ENCODE measurements around the gene RPS6KA5. TPM values are rescaled to one million over a fixed set of nuclear protein-coding genes. Genes with fewer than 3 reads are reported as not detected.

Gene RPS6KA5
- total RNA-seq, 2 donors from 2014 or later = 8.9 to 10.3 TPM

- Histone ChIP-seq H3K4me1 (replicated peaks) (peaks cover 4% of the 10 kb centered on the region), H3K4me3 (no peak overlapping the region), H3K27ac (no peak overlapping the region), H3K9me3 (no peaks in the 10 kb centered on the region), H3K27me3 (replicated peaks; ENCODE audit: insufficient read depth) (no peaks in the 10 kb centered on the region), H3K36me3 (no peaks in the 10 kb centered on the region)
- DNase-seq (ENCODE audit: low spot score) = no peak
- no peak for TF ChIP-seq POLR2AphosphoS5 (IDR thresholded peaks at IDR 0.05)
- no peak for TF ChIP-seq CTCF (IDR thresholded peaks at IDR 0.05)
- no peak for TF ChIP-seq POLR2A (IDR thresholded peaks at IDR 0.05)
- intact Hi-C loops (cut with DNase I) = loop anchor here (5.0 to 10.0 kb wide), 2 partner anchors 412 to 505 kb away; partner anchors contain the start of gene CALM1
- 97% methylated on average over 7 of the region's 7 CpGs for WGBS
Observed at GRCh38 chr14:90809530-90810312, 250.7 kb downstream of the RPS6KA5 start.

DNA sequence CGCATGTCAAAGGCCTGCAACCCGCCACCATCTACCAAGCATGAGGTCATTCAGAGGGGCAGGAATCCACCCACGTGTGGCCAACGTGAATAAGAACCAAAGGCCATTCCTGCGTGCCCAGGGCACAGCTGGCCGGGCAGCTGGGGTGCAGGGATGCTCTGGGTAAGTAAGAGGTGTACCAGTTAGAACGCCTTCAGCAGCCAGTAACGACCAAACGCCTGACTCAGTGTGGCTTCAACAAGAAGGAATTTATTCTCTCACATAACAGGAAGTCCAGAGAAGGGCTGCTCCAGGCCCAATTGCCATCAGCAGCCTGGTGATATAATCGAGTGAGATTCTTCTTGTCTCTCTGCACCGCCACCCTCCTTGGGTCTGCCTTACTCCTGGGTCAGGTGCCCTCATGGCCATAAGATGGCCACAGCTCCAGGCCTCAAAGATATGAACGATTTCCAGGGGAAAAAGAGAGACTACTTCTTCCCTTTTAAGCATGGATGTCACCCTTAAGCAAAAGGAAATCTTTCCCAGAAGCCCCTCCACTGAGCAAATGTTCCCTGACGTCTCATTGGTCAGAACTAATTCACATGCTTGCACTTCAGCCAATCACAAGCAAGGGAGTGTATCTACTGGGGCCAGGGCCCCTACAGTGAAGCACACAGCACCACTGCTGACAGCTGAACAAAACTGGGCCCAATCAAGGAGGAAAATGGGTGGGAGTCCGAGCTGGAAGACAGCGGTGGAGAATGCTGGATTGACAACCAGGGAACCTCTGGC is 251.5 kb downstream of the RPS6KA5 start:
- intact Hi-C loops (cut with DNase I) = no loop called here
- no peak for DNase-seq (ENCODE audit: low spot score)
- Histone ChIP-seq H3K27ac (no peak overlapping the region), H3K9me3 (no peaks in the 10 kb centered on the region), H3K4me3 (no peak overlapping the region), H3K27me3 (replicated peaks; ENCODE audit: insufficient read depth) (no peaks in the 10 kb centered on the region), H3K36me3 (no peaks in the 10 kb centered on the region), H3K4me1 (replicated peaks) (no peaks in the 10 kb centered on the region)
- 93% methylated on average over 15 of the region's 15 CpGs for WGBS
- TF ChIP-seq POLR2AphosphoS5 (IDR thresholded peaks at IDR 0.05) (no peak), POLR2A (IDR thresholded peaks at IDR 0.05) (no peak), CTCF (IDR thresholded peaks at IDR 0.05) (no peak)

- no peaks in the 10 kb centered on the region for H3K4me1 ChIP-seq (replicated peaks)
- 82% methylated on average over 6 of the region's 6 CpGs for WGBS
Observed at GRCh38 chr14:90807060-90807459, 253.4 kb downstream of the RPS6KA5 start.

GRCh38 chr14:90805662-90806540 is 254.5 kb downstream of the RPS6KA5 start:
- intact Hi-C loops (cut with DNase I) = no loop called here
- Histone ChIP-seq H3K4me1 (replicated peaks) (no peaks in the 10 kb centered on the region), H3K27me3 (replicated peaks; ENCODE audit: insufficient read depth) (no peaks in the 10 kb centered on the region), H3K27ac (no peak overlapping the region), H3K9me3 (no peaks in the 10 kb centered on the region), H3K4me3 (no peak overlapping the region), H3K36me3 (no peaks in the 10 kb centered on the region)
- no peak for DNase-seq (ENCODE audit: low spot score)
- TF ChIP-seq POLR2AphosphoS5 (IDR thresholded peaks at IDR 0.05) = no peak
- TF ChIP-seq CTCF (IDR thresholded peaks at IDR 0.05) = no peak
- TF ChIP-seq POLR2A (IDR thresholded peaks at IDR 0.05) = no peak
- WGBS = 78% methylated on average over 16 of the region's 21 CpGs

More at GRCh38 chr14:90807060-90807459, 253.4 kb downstream of the RPS6KA5 start:
- Histone ChIP-seq H3K36me3 (no peaks in the 10 kb centered on the region), H3K9me3 (no peaks in the 10 kb centered on the region), H3K27me3 (replicated peaks; ENCODE audit: insufficient read depth) (no peaks in the 10 kb centered on the region), H3K27ac (no peak overlapping the region), H3K4me3 (no peak overlapping the region)
- TF ChIP-seq POLR2A (IDR thresholded peaks at IDR 0.05) (no peak), CTCF (IDR thresholded peaks at IDR 0.05) (no peak), POLR2AphosphoS5 (IDR thresholded peaks at IDR 0.05) (no peak)
- intact Hi-C loops (cut with DNase I) = no loop called here
- DNase-seq (ENCODE audit: low spot score) = no peak
